ENCODE results near the gene PRAMEF11. TPM values are rescaled to one million over a fixed set of nuclear protein-coding genes. Genes with fewer than 3 reads are reported as not detected.
"Not testable (repeated sequence)": the region's sequence is repeated elsewhere in the genome, so short reads cannot be mapped to it uniquely, and the experiment has no call there.

The PRAMEF11 gene
- not detected in 2 replicates for polyA plus RNA-seq
- not detected in 2 replicates for polyA minus RNA-seq

GRCh38 chr1:12831310-12831709, at the start of gene PRAMEF11:
PRAMEF11 (minus strand) TSS chr1:12831410; CDS start chr1:12828789, 2,621 bp downstream.
- H3K9me2 ChIP-seq (ENCODE audit: insufficient read depth, low read length); H3K9me3 ChIP-seq (ENCODE audit: low read length); H3F3A ChIP-seq (ENCODE audit: insufficient read depth, low read length, poor library complexity, severe bottlenecking); H3K4me3 ChIP-seq (ENCODE audit: low read length); H3K9ac ChIP-seq (ENCODE audit: low read length); H3K27ac ChIP-seq (ENCODE audit: low read length); H3K36me3 ChIP-seq (ENCODE audit: insufficient read depth, low read length); H4K20me1 ChIP-seq (ENCODE audit: insufficient read depth); H2AFZ ChIP-seq (ENCODE audit: low read depth, low read length); H3K4me2 ChIP-seq (ENCODE audit: low read length); H3K27me3 ChIP-seq (ENCODE audit: insufficient read depth, low read depth, low read length); H3K79me2 ChIP-seq (replicated peaks; ENCODE audit: insufficient read depth, low read length): not testable (repeated sequence)

GRCh38 chr1:12878453-12878852, 47.2 kb upstream of the PRAMEF11 start:
- H3K9ac ChIP-seq (ENCODE audit: low read length); H3K9me2 ChIP-seq (ENCODE audit: insufficient read depth, low read length); H3K9me3 ChIP-seq (ENCODE audit: low read length); H3F3A ChIP-seq (ENCODE audit: insufficient read depth, low read length, poor library complexity, severe bottlenecking); H3K27ac ChIP-seq (ENCODE audit: low read length); H3K4me2 ChIP-seq (ENCODE audit: low read length); H3K36me3 ChIP-seq (ENCODE audit: insufficient read depth, low read length); H2AFZ ChIP-seq (ENCODE audit: low read depth, low read length); H3K79me2 ChIP-seq (replicated peaks; ENCODE audit: insufficient read depth, low read length); H3K27me3 ChIP-seq (ENCODE audit: insufficient read depth, low read depth, low read length); H3K4me3 ChIP-seq (ENCODE audit: low read length); H4K20me1 ChIP-seq (ENCODE audit: insufficient read depth): not testable (repeated sequence)

GRCh38 chr1:12863131-12863880, 32.1 kb upstream of the PRAMEF11 start:
- H3K9me2 ChIP-seq (ENCODE audit: insufficient read depth, low read length); H3F3A ChIP-seq (ENCODE audit: insufficient read depth, low read length, poor library complexity, severe bottlenecking); H3K4me3 ChIP-seq (ENCODE audit: low read length); H3K36me3 ChIP-seq (ENCODE audit: insufficient read depth, low read length); H3K27ac ChIP-seq (ENCODE audit: low read length); H3K9me3 ChIP-seq (ENCODE audit: low read length); H3K9ac ChIP-seq (ENCODE audit: low read length); H2AFZ ChIP-seq (ENCODE audit: low read depth, low read length); H3K4me2 ChIP-seq (ENCODE audit: low read length); H4K20me1 ChIP-seq (ENCODE audit: insufficient read depth); H3K27me3 ChIP-seq (ENCODE audit: insufficient read depth, low read depth, low read length); H3K79me2 ChIP-seq (replicated peaks; ENCODE audit: insufficient read depth, low read length): not testable (repeated sequence)

GRCh38 chr1:12856786-12857185, 25.6 kb upstream of the PRAMEF11 start, which contains the start of gene PRAMEF2:
PRAMEF2 (plus strand) TSS chr1:12857086; CDS start chr1:12859010, 1,924 bp downstream.
- H3K9ac ChIP-seq (ENCODE audit: low read length); H3F3A ChIP-seq (ENCODE audit: insufficient read depth, low read length, poor library complexity, severe bottlenecking); H3K79me2 ChIP-seq (replicated peaks; ENCODE audit: insufficient read depth, low read length); H3K9me2 ChIP-seq (ENCODE audit: insufficient read depth, low read length); H3K4me3 ChIP-seq (ENCODE audit: low read length); H3K4me2 ChIP-seq (ENCODE audit: low read length); H3K27ac ChIP-seq (ENCODE audit: low read length); H3K36me3 ChIP-seq (ENCODE audit: insufficient read depth, low read length); H3K9me3 ChIP-seq (ENCODE audit: low read length); H2AFZ ChIP-seq (ENCODE audit: low read depth, low read length); H3K27me3 ChIP-seq (ENCODE audit: insufficient read depth, low read depth, low read length); H4K20me1 ChIP-seq (ENCODE audit: insufficient read depth): not testable (repeated sequence)

GRCh38 chr1:12851779-12852178, 20.6 kb upstream of the PRAMEF11 start:
- H3K79me2 ChIP-seq (replicated peaks; ENCODE audit: insufficient read depth, low read length), result no peaks in the 10 kb centered on the region
- no peak overlapping the region for H2AFZ ChIP-seq (ENCODE audit: low read depth, low read length)
- no peak overlapping the region for H3K4me2 ChIP-seq (ENCODE audit: low read length)
- H3K4me3 ChIP-seq (ENCODE audit: low read length), result no peak overlapping the region
- H3K27ac ChIP-seq (ENCODE audit: low read length), result no peak overlapping the region
- no peaks in the 10 kb centered on the region for H3K9me2 ChIP-seq (ENCODE audit: insufficient read depth, low read length)
- H3K27me3 ChIP-seq (ENCODE audit: insufficient read depth, low read depth, low read length), result no peaks in the 10 kb centered on the region
- H4K20me1 ChIP-seq (ENCODE audit: insufficient read depth), result no peaks in the 10 kb centered on the region
- no peaks in the 10 kb centered on the region for H3K9me3 ChIP-seq (ENCODE audit: low read length)
- TF ChIP-seq REST (IDR thresholded peaks at IDR 0.05; ENCODE audit: borderline replicate concordance), result no peak
- no peak for TF ChIP-seq EZH2 (IDR thresholded peaks at IDR 0.05; ENCODE audit: borderline replicate concordance, insufficient read depth, low read length, poor library complexity, severe bottlenecking)
- TF ChIP-seq SMC3 (conservative IDR thresholded peaks at IDR 0.05; ENCODE audit: poor library complexity), result no peak
- no peak for TF ChIP-seq MXI1 (conservative IDR thresholded peaks at IDR 0.05; ENCODE audit: poor library complexity, severe bottlenecking)
- TF ChIP-seq TAF1 (IDR thresholded peaks at IDR 0.05; ENCODE audit: low read depth), result no peak
- no peak for TF ChIP-seq EP300 (conservative IDR thresholded peaks at IDR 0.05; ENCODE audit: poor library complexity, severe bottlenecking)
- no peak for TF ChIP-seq POLR2AphosphoS5 (IDR thresholded peaks at IDR 0.05)
- TF ChIP-seq CTCF (IDR thresholded peaks at IDR 0.05; ENCODE audit: poor library complexity, severe bottlenecking), result no peak
- TF ChIP-seq RAD21 (conservative IDR thresholded peaks at IDR 0.05), result no peak
- no peaks in the 10 kb centered on the region for H3F3A ChIP-seq (ENCODE audit: insufficient read depth, low read length, poor library complexity, severe bottlenecking)
- H3K36me3 ChIP-seq (ENCODE audit: insufficient read depth, low read length), result no peaks in the 10 kb centered on the region
- H3K9ac ChIP-seq (ENCODE audit: low read length), result no peak overlapping the region
